Fibroblast of villous mesenchyme (primary cell): ENCODE measurements around the gene TIMD4. TPM values are rescaled to one million over a fixed set of nuclear protein-coding genes. Genes with fewer than 3 reads are reported as not detected.

Experiments used
- DNase-seq: peaks from one replicate; pipeline ENCODE4 v3.0.0-alpha.2; 2010; ENCODE audit warnings: low read depth
- H3K4me3 ChIP-seq: 2 replicates; pipeline ENCODE4 v1.5.1; 2011; ENCODE audit warnings: low read depth, mild to moderate bottlenecking, low read length
- total RNA-seq: library from RNA; depleted of rRNA; stranded (reverse); fragments of >200 nt; gene quantifications from 2 replicates; pipeline ENCODE4 v1.2.3, GENCODE V29; 2012
- TF ChIP-seq, protein P1 (sequence below): IDR thresholded peaks from 2 replicates; pipeline ENCODE4 v1.5.1; 2012; ENCODE audit warnings: low read depth, mild to moderate bottlenecking, low read length; ENCODE audit not compliant: insufficient read depth

Gene TIMD4
- not detected in 2 replicates for total RNA-seq

DNA sequence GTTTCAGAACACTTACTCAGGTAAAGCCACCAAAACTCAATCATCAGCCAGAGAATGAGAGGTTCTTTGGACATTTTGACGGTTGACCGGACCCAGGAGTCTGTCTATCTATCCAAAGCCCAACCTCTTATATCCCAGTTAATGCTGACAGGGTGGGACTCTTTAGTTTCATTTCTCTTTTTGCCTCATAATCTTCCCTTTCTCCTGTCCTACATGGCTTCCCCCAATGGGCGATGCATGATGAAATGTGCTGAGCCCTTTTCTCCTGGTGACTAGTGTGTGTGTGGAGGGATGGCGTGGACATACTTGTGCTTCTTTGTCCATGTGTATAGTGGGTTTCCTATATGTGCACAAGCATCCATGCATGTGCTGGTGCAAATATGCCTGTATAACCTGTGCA, at the start of gene TIMD4:
Gene TIMD4, minus strand, starts transcription at position 102 of the 400 bp plus-strand sequence. Its CDS starts 28 bp downstream, at position 74.
- no peak within 1 kb of the TSS for H3K4me3 ChIP-seq
- DNase-seq: no peak
- TF ChIP-seq, protein P1, sequence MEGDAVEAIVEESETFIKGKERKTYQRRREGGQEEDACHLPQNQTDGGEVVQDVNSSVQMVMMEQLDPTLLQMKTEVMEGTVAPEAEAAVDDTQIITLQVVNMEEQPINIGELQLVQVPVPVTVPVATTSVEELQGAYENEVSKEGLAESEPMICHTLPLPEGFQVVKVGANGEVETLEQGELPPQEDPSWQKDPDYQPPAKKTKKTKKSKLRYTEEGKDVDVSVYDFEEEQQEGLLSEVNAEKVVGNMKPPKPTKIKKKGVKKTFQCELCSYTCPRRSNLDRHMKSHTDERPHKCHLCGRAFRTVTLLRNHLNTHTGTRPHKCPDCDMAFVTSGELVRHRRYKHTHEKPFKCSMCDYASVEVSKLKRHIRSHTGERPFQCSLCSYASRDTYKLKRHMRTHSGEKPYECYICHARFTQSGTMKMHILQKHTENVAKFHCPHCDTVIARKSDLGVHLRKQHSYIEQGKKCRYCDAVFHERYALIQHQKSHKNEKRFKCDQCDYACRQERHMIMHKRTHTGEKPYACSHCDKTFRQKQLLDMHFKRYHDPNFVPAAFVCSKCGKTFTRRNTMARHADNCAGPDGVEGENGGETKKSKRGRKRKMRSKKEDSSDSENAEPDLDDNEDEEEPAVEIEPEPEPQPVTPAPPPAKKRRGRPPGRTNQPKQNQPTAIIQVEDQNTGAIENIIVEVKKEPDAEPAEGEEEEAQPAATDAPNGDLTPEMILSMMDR: no peak

DNA sequence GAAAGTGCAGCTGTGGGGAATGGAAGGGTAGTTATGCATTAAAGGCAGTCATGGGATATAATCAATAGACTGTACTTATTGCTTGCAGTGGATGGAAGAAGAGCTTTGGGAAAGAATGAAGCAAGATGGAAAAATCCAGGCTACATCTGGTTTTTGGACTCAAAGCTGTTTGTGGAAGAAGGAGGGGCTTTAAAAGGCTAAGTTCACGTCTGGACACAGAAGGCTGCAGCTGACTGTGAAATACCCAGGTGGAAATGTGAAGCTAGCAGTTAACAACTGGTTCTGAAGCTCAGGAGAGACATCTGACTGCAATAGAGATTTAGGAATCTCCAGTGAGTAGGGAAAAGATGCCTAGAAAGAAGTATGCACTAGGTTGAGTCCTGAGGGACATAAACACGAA, 43.2 kb upstream of the TIMD4 start:
- H3K4me3 ChIP-seq: no peak overlapping the region
- TF ChIP-seq, protein P1: no peak
- no peak for DNase-seq

DNA sequence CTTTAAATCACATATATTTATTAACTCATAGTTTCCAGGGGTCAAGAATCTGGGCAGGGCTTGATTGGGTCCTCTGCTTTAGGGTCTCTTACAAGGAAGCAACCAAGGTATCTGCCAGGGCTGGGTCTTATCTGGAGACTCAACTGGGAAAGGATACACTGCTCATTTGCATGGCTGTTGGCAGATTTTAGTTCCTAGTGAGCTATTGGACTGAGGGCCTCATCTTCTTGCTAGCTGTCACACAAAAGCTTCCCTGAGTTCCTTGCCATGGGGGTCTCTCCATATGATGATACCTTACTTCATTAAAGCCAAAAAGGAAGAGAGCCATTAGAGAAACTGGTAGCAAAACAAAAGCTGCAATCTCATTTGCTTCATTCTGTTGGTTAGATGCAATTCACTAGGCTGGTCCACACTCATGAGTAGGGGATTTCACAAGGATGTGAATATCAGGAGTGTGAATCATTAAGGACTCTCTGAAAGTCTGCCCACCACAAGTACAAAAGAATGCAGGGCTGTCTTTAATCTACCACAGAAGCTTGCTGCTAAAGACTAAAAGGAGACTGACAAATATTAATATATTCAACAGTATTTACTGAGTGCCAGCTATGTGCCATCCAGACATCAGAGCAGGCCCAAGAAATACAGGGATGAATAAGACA, 42.0 kb upstream of the TIMD4 start:
- TF ChIP-seq, protein P1: no peak
- no peak for DNase-seq

DNA sequence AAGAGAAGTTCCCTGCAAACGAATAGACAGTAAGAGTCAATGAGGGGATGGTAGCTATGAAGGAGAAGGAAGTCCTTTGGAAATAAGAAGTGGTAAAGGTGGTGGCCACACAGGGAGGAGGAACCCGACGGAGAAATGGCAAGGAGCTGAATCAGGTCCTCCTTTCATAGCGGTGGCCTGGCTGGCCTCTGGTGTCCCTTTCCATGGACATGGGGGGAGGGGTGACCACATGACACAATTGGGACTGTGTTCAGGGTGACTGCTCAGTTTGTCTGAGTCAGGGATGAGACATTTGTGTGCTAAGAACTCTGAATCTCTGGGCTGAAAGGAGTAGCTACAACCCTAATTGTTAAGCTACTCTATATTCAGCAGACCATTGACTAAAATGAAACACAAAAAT, 28.7 kb upstream of the TIMD4 start:
- DNase-seq: no peak
- TF ChIP-seq, protein P1: no peak
- no peak overlapping the region for H3K4me3 ChIP-seq

More for the DNA sequence above, 42.0 kb upstream of the TIMD4 start:
- H3K4me3 ChIP-seq: no peak overlapping the region

DNA sequence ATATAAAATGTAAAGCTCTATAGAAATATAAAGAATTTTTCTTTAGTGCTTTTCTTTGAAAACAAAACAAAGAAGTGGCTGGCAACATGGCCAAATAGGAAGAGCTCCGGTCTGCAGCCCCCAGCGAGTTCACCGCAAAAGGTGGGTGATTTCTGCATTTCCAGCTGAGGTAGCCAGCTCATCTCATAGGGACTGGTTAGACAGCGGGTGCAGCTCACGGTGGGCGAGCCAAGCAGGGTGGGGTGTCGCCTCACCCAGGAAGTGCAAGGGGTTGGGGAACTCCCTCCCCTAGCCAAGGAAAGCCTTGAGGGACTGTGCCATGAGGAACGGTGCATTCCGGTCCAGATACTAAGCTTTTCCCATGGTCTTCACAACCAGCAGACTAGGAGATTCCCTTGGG, 21.0 kb upstream of the TIMD4 start:
- H3K4me3 ChIP-seq: no peak overlapping the region
- TF ChIP-seq, protein P1: no peak
- no peak for DNase-seq

DNA sequence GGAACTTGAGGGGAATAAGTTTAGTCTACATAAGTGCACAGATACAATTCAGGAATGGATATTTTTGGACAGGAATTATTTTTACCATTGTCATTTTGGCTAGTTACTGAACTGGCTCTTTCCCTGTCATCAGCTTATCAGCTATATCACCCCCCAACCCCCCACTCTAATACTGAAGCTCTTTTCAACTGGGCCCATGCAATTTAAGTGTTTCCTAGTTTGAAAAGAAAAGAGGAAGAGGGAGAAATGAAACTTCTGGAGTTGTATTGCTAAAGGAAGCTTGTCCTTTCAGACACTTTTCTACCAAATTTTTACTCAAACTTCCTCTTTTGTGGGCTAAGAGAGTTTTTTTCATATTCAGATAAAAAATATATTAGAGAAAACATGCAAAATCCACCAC, 18.5 kb upstream of the TIMD4 start:
- no peak overlapping the region for H3K4me3 ChIP-seq
- DNase-seq: no peak
- TF ChIP-seq, protein P1: no peak

DNA sequence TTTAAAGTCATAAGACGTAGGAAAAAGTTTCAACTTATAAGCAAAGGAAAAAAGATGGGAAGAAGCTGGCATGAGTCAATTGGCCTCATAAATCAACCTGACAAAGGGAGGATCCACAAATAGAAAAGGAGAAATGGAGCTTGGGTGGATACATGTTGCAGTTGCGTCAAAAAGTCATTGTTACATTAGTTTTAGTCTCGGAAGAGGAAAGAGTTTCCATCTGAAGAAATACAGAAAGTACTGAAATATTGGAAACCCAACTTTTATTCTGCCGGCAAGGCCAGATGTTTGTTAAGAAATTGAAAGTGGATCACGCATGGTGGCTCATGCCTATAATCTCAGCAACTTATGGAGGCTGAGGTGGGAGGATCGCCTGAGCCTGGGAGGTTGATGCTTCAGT, 11.3 kb upstream of the TIMD4 start:
- no peak overlapping the region for H3K4me3 ChIP-seq
- TF ChIP-seq, protein P1: no peak
- no peak for DNase-seq
